SK-N-SH (cell line): ENCODE data around the gene CD63. TPM values are rescaled to one million over a fixed set of nuclear protein-coding genes. Genes with fewer than 3 reads are reported as not detected.

Source experiments
- CTCF ChIA-PET: fragments of 300-600, 350-600 bp; formaldehyde crosslinking; extraction: SDS; loops from one replicate; lab custom pipeline; 2021; lab: Yijun Ruan, JAX
- POLR2A ChIA-PET: fragments of 350-600 bp; sonication (Branson Sonifier 250); formaldehyde crosslinking; extraction: SDS; loops from one replicate; lab custom pipeline; 2020; ENCODE audit warnings: antibody characterized with exemption, inconsistent platforms; lab: Yijun Ruan, JAX
- DNase-seq: peaks from one replicate; pipeline ENCODE4 v3.0.0; 2012
- H2AFZ ChIP-seq: fragments of 200-600 bp; sonication (generic); 2 replicates; pipeline ENCODE4 v1.8.1; 2016; ENCODE audit warnings: antibody characterized with exemption, mild to moderate bottlenecking, low read depth
- H3F3A ChIP-seq: fragments of 200-600 bp; sonication (generic); replicated peaks from 2 replicates; pipeline ENCODE3; 2016; ENCODE audit warnings: antibody characterized with exemption, mild to moderate bottlenecking; ENCODE audit not compliant: insufficient read depth
- H3K27ac ChIP-seq, 2 experiments: fragments of 200-500 bp in 1 of 2; fragments of 200-600 bp in 1 of 2; sonication (Bioruptor generic) in 1 of 2; sonication (generic), shearing (Covaris generic) in 1 of 2; 2 replicates each; pipeline versions ENCODE4 v1.5.1 to v1.6.1; 2014 to 2016; ENCODE audit warnings: low read depth in 2 of 2, inconsistent platforms in 1 of 2, low read length in 1 of 2, mild to moderate bottlenecking in 1 of 2, mixed read lengths in 1 of 2
- H3K27me3 ChIP-seq: fragments of 200-600 bp; sonication (generic), shearing (Covaris generic); 2 replicates; pipeline ENCODE4 v1.6.1; 2016; ENCODE audit warnings: mixed run types; ENCODE audit not compliant: insufficient read depth
- H3K36me3 ChIP-seq, 2 experiments: fragments of 200-500 bp in 1 of 2; fragments of 200-600 bp in 1 of 2; sonication (Bioruptor generic) in 1 of 2; sonication (generic) in 1 of 2; replicated peaks in 1 of 2; 2 replicates each; pipeline versions ENCODE3 to v1.5.1; 2014 to 2016; ENCODE audit warnings: low read length in 1 of 2, mild to moderate bottlenecking in 1 of 2; ENCODE audit not compliant: insufficient read depth in 2 of 2, control insufficient read depth in 1 of 2
- H3K4me1 ChIP-seq, 2 experiments: fragments of 200-500 bp in 1 of 2; fragments of 200-600 bp in 1 of 2; sonication (Bioruptor generic) in 1 of 2; sonication (generic), shearing (Covaris generic) in 1 of 2; 2 replicates each; pipeline versions ENCODE4 v1.5.1 to v1.6.1; 2014 to 2016; ENCODE audit warnings: low read depth in 1 of 2, low read length in 1 of 2, mixed run types in 1 of 2; ENCODE audit not compliant: insufficient read depth in 2 of 2, control insufficient read depth in 1 of 2
- H3K4me2 ChIP-seq: fragments of 200-600 bp; sonication (generic), shearing (Covaris generic); 2 replicates; pipeline ENCODE4 v1.6.1; 2017; ENCODE audit warnings: mixed run types
- H3K4me3 ChIP-seq, 2 experiments: fragments of 200-500 bp in 1 of 2; fragments of 200-600 bp in 1 of 2; sonication (Bioruptor generic) in 1 of 2; sonication (generic), shearing (Covaris generic) in 1 of 2; 2 replicates each; pipeline versions ENCODE4 v1.5.1 to v1.8.1; 2014 to 2016; ENCODE audit warnings: low read depth in 2 of 2, inconsistent platforms in 1 of 2, low read length in 1 of 2, mild to moderate bottlenecking in 1 of 2, mixed read lengths in 1 of 2, moderate library complexity in 1 of 2
- H3K79me2 ChIP-seq: fragments of 200-600 bp; sonication (generic); 2 replicates; pipeline ENCODE4 v1.8.1; 2017; ENCODE audit warnings: mild to moderate bottlenecking; ENCODE audit not compliant: insufficient read depth
- H3K9ac ChIP-seq: fragments of 200-600 bp; sonication (generic); 2 replicates; pipeline ENCODE4 v1.6.1; 2017; ENCODE audit warnings: mixed run types
- H3K9me2 ChIP-seq: fragments of 200-600 bp; sonication (generic); 2 replicates; pipeline ENCODE4 v1.6.1; 2017; ENCODE audit warnings: mixed run types
- H3K9me3 ChIP-seq: fragments of 200-600 bp; sonication (generic); 2 replicates; pipeline ENCODE4 v1.6.1; 2017; ENCODE audit warnings: mixed run types, mild to moderate bottlenecking, moderate library complexity
- H4K20me1 ChIP-seq: fragments of 200-600 bp; sonication (generic); 2 replicates; pipeline ENCODE4 v1.6.1; 2017; ENCODE audit warnings: mild to moderate bottlenecking, mixed run types; ENCODE audit not compliant: insufficient read depth
- CHD2 ChIP-seq: fragments of 150-350 bp; IDR thresholded peaks from 2 replicates; pipeline ENCODE4 v1.6.1; 2018; ENCODE audit warnings: low read length; ENCODE audit not compliant: partially characterized antibody
- EZH2phosphoT487 ChIP-seq: fragments of 200-600 bp; sonication (generic); IDR thresholded peaks from 2 replicates; pipeline ENCODE4 v1.6.1; 2017; ENCODE audit warnings: low read depth, mixed run types, mild to moderate bottlenecking, antibody characterized with exemption, moderate library complexity, borderline replicate concordance
- JUND ChIP-seq: IDR thresholded peaks from 2 replicates; pipeline ENCODE4 v1.4.0; 2012
- NFIC ChIP-seq: IDR thresholded peaks from 2 replicates; pipeline ENCODE4 v1.4.0; 2012; ENCODE audit warnings: borderline replicate concordance
- POLR2AphosphoS5 ChIP-seq: IDR thresholded peaks from 2 replicates; pipeline ENCODE4 v1.6.1; 2012; ENCODE audit warnings: low read depth, low read length
- RAD21 ChIP-seq: IDR thresholded peaks from 2 replicates; pipeline ENCODE4 v1.6.1; 2012; ENCODE audit warnings: mild to moderate bottlenecking, low read length
- RCOR1 ChIP-seq: fragments of 150-350 bp; IDR thresholded peaks from 2 replicates; pipeline ENCODE4 v1.6.1; 2017; ENCODE audit warnings: antibody characterized with exemption, low read length
- RXRA ChIP-seq: IDR thresholded peaks from 2 replicates; pipeline ENCODE4 v1.4.0; 2012; ENCODE audit warnings: low read depth, mild to moderate bottlenecking, borderline replicate concordance
- SIN3A ChIP-seq: IDR thresholded peaks from 2 replicates; pipeline ENCODE4 v1.6.1; 2012; ENCODE audit warnings: low read depth, mild to moderate bottlenecking, low read length, moderate library complexity, borderline replicate concordance
- TCF12 ChIP-seq: IDR thresholded peaks from 2 replicates; pipeline ENCODE4 v1.4.0; 2012
- YY1 ChIP-seq: IDR thresholded peaks from 2 replicates; pipeline ENCODE4 v1.4.0; 2012; ENCODE audit warnings: low read depth, mild to moderate bottlenecking
- WGBS: methylation state at CpG from one replicate; pipeline ENCODE4 v1.1.6; 2017; ENCODE audit warnings: low lambda C conversion rate; 5-methylcytosine and 5-hydroxymethylcytosine counted together
- polyA plus RNA-seq, 3 experiments: library from polyadenylated mRNA; depleted of rRNA; stranded (reverse); fragments of >200 nt; gene quantifications; 2 replicates each; pipeline ENCODE4 v1.2.3, GENCODE V29; 2012
- TF ChIP-seq, protein P1 (sequence below): IDR thresholded peaks from 2 replicates; pipeline ENCODE4; 2012
- TF ChIP-seq, protein P2 (sequence below): fragments of 150-350 bp; IDR thresholded peaks from 2 replicates; pipeline ENCODE4 v1.6.1; 2016; ENCODE audit warnings: mild to moderate bottlenecking, low read depth, low read length
- TF ChIP-seq, protein P3 (sequence below): fragments of 150-350 bp; IDR thresholded peaks from 2 replicates; pipeline ENCODE4 v1.6.1; 2017; ENCODE audit warnings: antibody characterized with exemption, low read length, low read depth, borderline replicate concordance
- TF ChIP-seq, protein P4 (sequence below): IDR thresholded peaks from 2 replicates; pipeline ENCODE4 v1.4.0; 2012; ENCODE audit warnings: low read depth, borderline replicate concordance
- TF ChIP-seq, protein P5 (sequence below): IDR thresholded peaks from 2 replicates; pipeline ENCODE4 v1.4.0; 2012; ENCODE audit warnings: low read depth
- TF ChIP-seq, protein P6 (sequence below): fragments of 200-600 bp; sonication (generic); IDR thresholded peaks from 2 replicates; pipeline ENCODE4 v1.6.1; 2017; ENCODE audit warnings: antibody characterized with exemption, mild to moderate bottlenecking, moderate library complexity

The CD63 gene
- polyA plus RNA-seq, 1 of the 3 experiments (the other 2 are of a cell fraction), result 1,465 TPM

DNA sequence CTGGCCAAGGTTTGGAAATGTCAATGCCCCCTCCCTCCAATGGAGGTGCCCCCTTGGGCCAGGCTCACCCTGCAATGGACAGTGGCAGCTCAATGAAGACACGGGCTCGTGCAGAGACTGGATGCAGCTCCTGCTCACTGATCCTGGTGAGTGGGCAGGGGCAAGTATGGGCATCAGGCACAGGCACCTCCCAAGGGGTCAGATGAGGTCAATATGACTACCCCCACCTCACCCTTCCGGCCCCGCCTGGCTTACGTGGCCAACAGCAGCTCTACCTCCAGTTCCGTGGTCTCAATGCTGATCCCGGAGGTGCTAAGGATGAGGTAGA is 34.7 kb downstream of the CD63 start:
- H3F3A ChIP-seq, result no peaks in the 10 kb centered on the region
- no peaks in the 10 kb centered on the region for H3K9me3 ChIP-seq
- no peak overlapping the region for H3K27ac ChIP-seq
- TF ChIP-seq, protein P1, sequence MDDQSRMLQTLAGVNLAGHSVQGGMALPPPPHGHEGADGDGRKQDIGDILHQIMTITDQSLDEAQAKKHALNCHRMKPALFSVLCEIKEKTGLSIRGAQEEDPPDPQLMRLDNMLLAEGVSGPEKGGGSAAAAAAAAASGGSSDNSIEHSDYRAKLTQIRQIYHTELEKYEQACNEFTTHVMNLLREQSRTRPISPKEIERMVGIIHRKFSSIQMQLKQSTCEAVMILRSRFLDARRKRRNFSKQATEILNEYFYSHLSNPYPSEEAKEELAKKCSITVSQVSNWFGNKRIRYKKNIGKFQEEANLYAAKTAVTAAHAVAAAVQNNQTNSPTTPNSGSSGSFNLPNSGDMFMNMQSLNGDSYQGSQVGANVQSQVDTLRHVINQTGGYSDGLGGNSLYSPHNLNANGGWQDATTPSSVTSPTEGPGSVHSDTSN, result no peak
- TF ChIP-seq POLR2AphosphoS5 (no peak), NFIC (no peak), RCOR1 (no peak), SIN3A (no peak), YY1 (no peak), JUND (no peak), RAD21 (no peak), TCF12 (no peak), RXRA (no peak), CHD2 (no peak), EZH2phosphoT487 (no peak)
- TF ChIP-seq, protein P2, sequence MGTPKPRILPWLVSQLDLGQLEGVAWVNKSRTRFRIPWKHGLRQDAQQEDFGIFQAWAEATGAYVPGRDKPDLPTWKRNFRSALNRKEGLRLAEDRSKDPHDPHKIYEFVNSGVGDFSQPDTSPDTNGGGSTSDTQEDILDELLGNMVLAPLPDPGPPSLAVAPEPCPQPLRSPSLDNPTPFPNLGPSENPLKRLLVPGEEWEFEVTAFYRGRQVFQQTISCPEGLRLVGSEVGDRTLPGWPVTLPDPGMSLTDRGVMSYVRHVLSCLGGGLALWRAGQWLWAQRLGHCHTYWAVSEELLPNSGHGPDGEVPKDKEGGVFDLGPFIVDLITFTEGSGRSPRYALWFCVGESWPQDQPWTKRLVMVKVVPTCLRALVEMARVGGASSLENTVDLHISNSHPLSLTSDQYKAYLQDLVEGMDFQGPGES, result no peak
- TF ChIP-seq, protein P3, sequence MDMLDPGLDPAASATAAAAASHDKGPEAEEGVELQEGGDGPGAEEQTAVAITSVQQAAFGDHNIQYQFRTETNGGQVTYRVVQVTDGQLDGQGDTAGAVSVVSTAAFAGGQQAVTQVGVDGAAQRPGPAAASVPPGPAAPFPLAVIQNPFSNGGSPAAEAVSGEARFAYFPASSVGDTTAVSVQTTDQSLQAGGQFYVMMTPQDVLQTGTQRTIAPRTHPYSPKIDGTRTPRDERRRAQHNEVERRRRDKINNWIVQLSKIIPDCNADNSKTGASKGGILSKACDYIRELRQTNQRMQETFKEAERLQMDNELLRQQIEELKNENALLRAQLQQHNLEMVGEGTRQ, result no peak
- TF ChIP-seq, protein P4, sequence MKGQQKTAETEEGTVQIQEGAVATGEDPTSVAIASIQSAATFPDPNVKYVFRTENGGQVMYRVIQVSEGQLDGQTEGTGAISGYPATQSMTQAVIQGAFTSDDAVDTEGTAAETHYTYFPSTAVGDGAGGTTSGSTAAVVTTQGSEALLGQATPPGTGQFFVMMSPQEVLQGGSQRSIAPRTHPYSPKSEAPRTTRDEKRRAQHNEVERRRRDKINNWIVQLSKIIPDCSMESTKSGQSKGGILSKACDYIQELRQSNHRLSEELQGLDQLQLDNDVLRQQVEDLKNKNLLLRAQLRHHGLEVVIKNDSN, result no peak
- TF ChIP-seq, protein P5, sequence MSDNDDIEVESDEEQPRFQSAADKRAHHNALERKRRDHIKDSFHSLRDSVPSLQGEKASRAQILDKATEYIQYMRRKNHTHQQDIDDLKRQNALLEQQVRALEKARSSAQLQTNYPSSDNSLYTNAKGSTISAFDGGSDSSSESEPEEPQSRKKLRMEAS, result no peak
- TF ChIP-seq, protein P6, sequence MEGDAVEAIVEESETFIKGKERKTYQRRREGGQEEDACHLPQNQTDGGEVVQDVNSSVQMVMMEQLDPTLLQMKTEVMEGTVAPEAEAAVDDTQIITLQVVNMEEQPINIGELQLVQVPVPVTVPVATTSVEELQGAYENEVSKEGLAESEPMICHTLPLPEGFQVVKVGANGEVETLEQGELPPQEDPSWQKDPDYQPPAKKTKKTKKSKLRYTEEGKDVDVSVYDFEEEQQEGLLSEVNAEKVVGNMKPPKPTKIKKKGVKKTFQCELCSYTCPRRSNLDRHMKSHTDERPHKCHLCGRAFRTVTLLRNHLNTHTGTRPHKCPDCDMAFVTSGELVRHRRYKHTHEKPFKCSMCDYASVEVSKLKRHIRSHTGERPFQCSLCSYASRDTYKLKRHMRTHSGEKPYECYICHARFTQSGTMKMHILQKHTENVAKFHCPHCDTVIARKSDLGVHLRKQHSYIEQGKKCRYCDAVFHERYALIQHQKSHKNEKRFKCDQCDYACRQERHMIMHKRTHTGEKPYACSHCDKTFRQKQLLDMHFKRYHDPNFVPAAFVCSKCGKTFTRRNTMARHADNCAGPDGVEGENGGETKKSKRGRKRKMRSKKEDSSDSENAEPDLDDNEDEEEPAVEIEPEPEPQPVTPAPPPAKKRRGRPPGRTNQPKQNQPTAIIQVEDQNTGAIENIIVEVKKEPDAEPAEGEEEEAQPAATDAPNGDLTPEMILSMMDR, result no peak
- H3K79me2 ChIP-seq, result no peaks in the 10 kb centered on the region
- H2AFZ ChIP-seq, result no peak overlapping the region
- POLR2A ChIA-PET, result no interaction called here
- H3K4me2 ChIP-seq, result no peak overlapping the region
- CTCF ChIA-PET, result interaction anchor here (0.9 to 2.5 kb wide), 2 partner anchors 25 to 38 kb away, joined by 4 to 8 read pairs; no protein-coding TSS in a partner anchor
- H3K36me3 ChIP-seq, result no peaks in the 10 kb centered on the region
- H3K9me2 ChIP-seq, result no peaks in the 10 kb centered on the region
- DNase-seq, result no peak
- H3K27me3 ChIP-seq, result no peaks in the 10 kb centered on the region
- H3K9ac ChIP-seq, result no peak overlapping the region
- H4K20me1 ChIP-seq, result no peaks in the 10 kb centered on the region
- no peak overlapping the region for H3K4me3 ChIP-seq
- 92% methylated on average over 2 of the region's 7 CpGs for WGBS
- no peaks in the 10 kb centered on the region for H3K4me1 ChIP-seq
